Endothelial cell (in vitro differentiated cells): ENCODE results near the gene CFC1. TPM values are rescaled to one million over a fixed set of nuclear protein-coding genes. Genes with fewer than 3 reads are reported as not detected.
"Not testable (repeated sequence)": the region's sequence is repeated elsewhere in the genome, so short reads cannot be mapped to it uniquely, and the experiment has no call there.

Experiments
- DNase-seq: peaks from one replicate; pipeline ENCODE4 v3.0.0; 2021; ENCODE audit warnings: low spot score
- H3K27ac Mint-ChIP-seq: one replicate; pipeline ENCODE4 v1.8.0; 2021; ENCODE audit warnings: mixed read lengths, inconsistent platforms; ENCODE audit not compliant: unreplicated experiment
- H3K27me3 Mint-ChIP-seq: one replicate; pipeline ENCODE4 v1.8.0; 2021; ENCODE audit warnings: mild to moderate bottlenecking, moderate library complexity, mixed read lengths, inconsistent platforms; ENCODE audit not compliant: unreplicated experiment
- H3K36me3 Mint-ChIP-seq: one replicate; pipeline ENCODE4 v1.8.0; 2021; ENCODE audit warnings: mild to moderate bottlenecking, low read depth, mixed read lengths, inconsistent platforms; ENCODE audit not compliant: unreplicated experiment
- H3K4me1 Mint-ChIP-seq: one replicate; pipeline ENCODE4 v1.8.0; 2021; ENCODE audit warnings: mild to moderate bottlenecking, mixed read lengths, inconsistent platforms; ENCODE audit not compliant: unreplicated experiment
- H3K4me3 Mint-ChIP-seq: one replicate; pipeline ENCODE4 v1.8.0; 2021; ENCODE audit warnings: mild to moderate bottlenecking, mixed read lengths, inconsistent platforms; ENCODE audit not compliant: unreplicated experiment
- H3K9me3 Mint-ChIP-seq: one replicate; pipeline ENCODE4 v1.8.0; 2021; ENCODE audit warnings: mixed read lengths, inconsistent platforms; ENCODE audit not compliant: unreplicated experiment
- total RNA-seq: library from RNA; stranded (reverse); fragmentation: NEBNext Ultra II Directional; extraction: Animal tissue kit (Norgen Biotek cat#: 25700); gene quantifications from one replicate; pipeline ENCODE4 v1.2.1, GENCODE V29; 2021; ENCODE audit not compliant: unreplicated experiment

The CFC1 gene
- total RNA-seq, 1 donor from 2014 or later: 1.2 TPM

GRCh38 chr2:130577559-130577958 is 21.8 kb downstream of the CFC1 start:
- H3K27ac Mint-ChIP-seq, H3K27me3 Mint-ChIP-seq, H3K4me3 Mint-ChIP-seq, DNase-seq, H3K4me1 Mint-ChIP-seq, H3K9me3 Mint-ChIP-seq, H3K36me3 Mint-ChIP-seq: not testable (repeated sequence)

- H3K27me3 Mint-ChIP-seq, H3K9me3 Mint-ChIP-seq, H3K36me3 Mint-ChIP-seq, H3K27ac Mint-ChIP-seq, DNase-seq, H3K4me1 Mint-ChIP-seq, H3K4me3 Mint-ChIP-seq: not testable (repeated sequence)
Measured at GRCh38 chr2:130576209-130576784, 23.1 kb downstream of the CFC1 start.

- H3K36me3 Mint-ChIP-seq, H3K27me3 Mint-ChIP-seq, H3K4me1 Mint-ChIP-seq, H3K27ac Mint-ChIP-seq, DNase-seq, H3K4me3 Mint-ChIP-seq, H3K9me3 Mint-ChIP-seq: not testable (repeated sequence)
Measured at GRCh38 chr2:130574230-130574629, 25.1 kb downstream of the CFC1 start.

- not testable (repeated sequence) for DNase-seq, H3K4me3 Mint-ChIP-seq, H3K9me3 Mint-ChIP-seq, H3K4me1 Mint-ChIP-seq, H3K27me3 Mint-ChIP-seq, H3K36me3 Mint-ChIP-seq, H3K27ac Mint-ChIP-seq
Measured at GRCh38 chr2:130571929-130572328, 27.4 kb downstream of the CFC1 start.

DNA sequence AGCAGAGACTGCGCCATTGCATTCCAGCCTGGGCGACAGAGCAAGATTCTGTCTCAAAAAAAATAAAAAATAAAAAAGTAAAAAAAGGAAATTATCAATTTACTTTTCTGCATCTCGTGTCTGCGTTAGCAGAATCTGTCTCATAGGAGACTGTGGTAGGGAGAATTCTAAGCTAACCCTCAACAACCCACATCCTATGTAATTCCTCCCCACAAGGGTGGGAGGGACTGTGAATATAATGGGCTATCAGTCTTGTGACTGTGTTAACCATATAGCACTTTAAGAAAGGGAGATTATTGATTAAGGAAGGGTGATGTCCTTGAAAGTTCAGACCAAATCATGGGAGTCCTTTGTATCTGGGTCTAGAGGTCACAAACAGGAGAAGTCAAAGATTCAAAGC is 33.2 kb downstream of the CFC1 start:
- H3K4me1 Mint-ChIP-seq, H3K4me3 Mint-ChIP-seq, H3K27me3 Mint-ChIP-seq, H3K9me3 Mint-ChIP-seq, H3K27ac Mint-ChIP-seq, H3K36me3 Mint-ChIP-seq, DNase-seq: not testable (repeated sequence)

DNA sequence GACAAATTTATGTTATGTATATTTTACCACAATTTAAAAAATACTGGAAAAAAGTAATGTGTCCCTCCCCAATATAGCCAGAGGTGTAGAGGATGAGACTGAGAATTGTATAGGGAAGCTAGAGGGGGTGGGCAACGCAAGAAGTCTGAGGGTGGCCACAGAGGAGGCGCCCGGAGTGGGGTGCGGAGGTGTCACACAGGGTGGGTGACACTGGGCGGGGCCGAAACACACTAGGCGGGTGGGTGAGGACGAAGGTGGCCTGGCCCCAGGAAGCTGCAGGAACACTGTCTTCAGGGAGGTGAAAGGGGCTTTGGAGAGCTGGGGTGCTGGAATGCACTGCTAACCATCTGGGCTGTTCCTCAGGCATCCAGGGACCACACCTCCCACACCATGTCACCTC is 42.9 kb downstream of the CFC1 start:
- not testable (repeated sequence) for H3K27ac Mint-ChIP-seq

DNA sequence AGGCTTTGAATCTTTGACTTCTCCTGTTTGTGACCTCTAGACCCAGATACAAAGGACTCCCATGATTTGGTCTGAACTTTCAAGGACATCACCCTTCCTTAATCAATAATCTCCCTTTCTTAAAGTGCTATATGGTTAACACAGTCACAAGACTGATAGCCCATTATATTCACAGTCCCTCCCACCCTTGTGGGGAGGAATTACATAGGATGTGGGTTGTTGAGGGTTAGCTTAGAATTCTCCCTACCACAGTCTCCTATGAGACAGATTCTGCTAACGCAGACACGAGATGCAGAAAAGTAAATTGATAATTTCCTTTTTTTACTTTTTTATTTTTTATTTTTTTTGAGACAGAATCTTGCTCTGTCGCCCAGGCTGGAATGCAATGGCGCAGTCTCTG is 45.2 kb downstream of the CFC1 start:
- DNase-seq, H3K36me3 Mint-ChIP-seq, H3K4me3 Mint-ChIP-seq, H3K27ac Mint-ChIP-seq, H3K27me3 Mint-ChIP-seq, H3K9me3 Mint-ChIP-seq, H3K4me1 Mint-ChIP-seq: not testable (repeated sequence)

More for the DNA sequence above, 42.9 kb downstream of the CFC1 start:
- H3K4me3 Mint-ChIP-seq, DNase-seq, H3K9me3 Mint-ChIP-seq, H3K4me1 Mint-ChIP-seq, H3K36me3 Mint-ChIP-seq, H3K27me3 Mint-ChIP-seq: not testable (repeated sequence)

DNA sequence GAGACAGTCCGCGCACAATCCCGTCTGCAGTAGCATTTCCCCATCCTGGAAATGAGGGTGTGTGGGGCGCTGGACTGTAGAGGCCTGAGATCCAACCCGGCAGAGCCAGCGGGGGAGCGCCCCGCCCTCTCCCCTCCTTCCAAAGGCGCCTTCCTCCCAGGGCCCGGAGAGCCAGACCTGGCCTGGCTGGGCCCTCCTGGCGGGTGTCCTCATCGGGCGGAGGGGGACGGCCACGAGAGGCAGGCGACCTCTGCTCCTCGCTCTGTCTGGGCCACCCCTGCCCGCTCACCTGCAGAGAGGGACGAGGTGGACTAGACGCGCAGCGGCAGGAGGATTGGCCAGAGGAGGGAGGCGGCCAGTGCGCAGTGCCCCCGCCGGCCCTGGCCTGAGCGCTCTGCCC is 49.9 kb downstream of the CFC1 start:
- DNase-seq, H3K4me1 Mint-ChIP-seq, H3K27ac Mint-ChIP-seq, H3K9me3 Mint-ChIP-seq, H3K36me3 Mint-ChIP-seq, H3K4me3 Mint-ChIP-seq, H3K27me3 Mint-ChIP-seq: not testable (repeated sequence)

GRCh38 chr2:130548418-130548817 is 51.0 kb downstream of the CFC1 start:
- H3K9me3 Mint-ChIP-seq, H3K4me1 Mint-ChIP-seq, H3K4me3 Mint-ChIP-seq, H3K27me3 Mint-ChIP-seq, H3K36me3 Mint-ChIP-seq, DNase-seq, H3K27ac Mint-ChIP-seq: not testable (repeated sequence)

GRCh38 chr2:130544978-130545377 is 54.4 kb downstream of the CFC1 start:
- H3K36me3 Mint-ChIP-seq, DNase-seq, H3K27ac Mint-ChIP-seq, H3K4me3 Mint-ChIP-seq, H3K27me3 Mint-ChIP-seq, H3K4me1 Mint-ChIP-seq, H3K9me3 Mint-ChIP-seq: not testable (repeated sequence)

DNA sequence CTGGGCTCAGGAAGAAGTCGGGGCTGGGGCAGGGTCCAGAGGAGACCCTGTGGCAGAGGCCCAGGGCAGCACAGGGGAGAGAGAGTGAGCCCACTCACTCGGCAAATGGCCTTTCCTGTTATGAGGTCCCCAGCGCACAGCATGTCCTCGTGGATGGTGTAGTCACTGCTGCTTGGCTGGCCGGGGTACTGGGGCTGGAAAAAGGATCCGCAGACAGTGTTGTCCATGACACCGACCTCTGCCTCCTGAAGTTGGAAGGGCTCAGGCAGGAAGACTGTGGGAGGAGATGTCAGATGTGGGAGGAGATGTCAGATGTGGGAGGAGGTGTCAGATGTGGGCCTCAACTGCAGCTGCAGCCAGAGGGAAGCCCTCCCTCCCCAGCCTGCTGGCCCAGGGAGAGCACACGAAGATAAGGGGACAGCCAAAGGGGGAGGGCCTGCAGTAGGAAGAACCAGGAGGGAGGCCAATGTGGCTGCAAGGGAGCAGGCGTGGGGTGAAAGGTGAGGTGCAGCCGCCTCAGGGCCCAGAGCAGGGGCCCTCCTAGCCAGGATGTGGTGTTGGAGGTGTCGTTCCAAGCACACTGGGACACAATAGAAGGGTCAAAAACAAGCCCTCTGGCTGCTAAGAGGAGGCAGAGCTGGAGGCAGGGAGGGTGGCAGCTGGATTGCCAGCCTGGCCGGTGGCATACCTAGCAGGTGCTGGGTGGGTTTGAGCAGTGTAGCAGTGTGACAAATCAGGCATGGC is 55.4 kb downstream of the CFC1 start:
- H3K4me3 Mint-ChIP-seq, H3K36me3 Mint-ChIP-seq, H3K4me1 Mint-ChIP-seq, H3K27ac Mint-ChIP-seq, H3K9me3 Mint-ChIP-seq, DNase-seq, H3K27me3 Mint-ChIP-seq: not testable (repeated sequence)

- H3K4me1 Mint-ChIP-seq, DNase-seq, H3K4me3 Mint-ChIP-seq, H3K27ac Mint-ChIP-seq, H3K9me3 Mint-ChIP-seq, H3K27me3 Mint-ChIP-seq, H3K36me3 Mint-ChIP-seq: not testable (repeated sequence)
Measured at GRCh38 chr2:130542789-130543188, 56.6 kb downstream of the CFC1 start.
